ENCODE measurements around the gene CTXN2.

CTXN2 gene

DNA sequence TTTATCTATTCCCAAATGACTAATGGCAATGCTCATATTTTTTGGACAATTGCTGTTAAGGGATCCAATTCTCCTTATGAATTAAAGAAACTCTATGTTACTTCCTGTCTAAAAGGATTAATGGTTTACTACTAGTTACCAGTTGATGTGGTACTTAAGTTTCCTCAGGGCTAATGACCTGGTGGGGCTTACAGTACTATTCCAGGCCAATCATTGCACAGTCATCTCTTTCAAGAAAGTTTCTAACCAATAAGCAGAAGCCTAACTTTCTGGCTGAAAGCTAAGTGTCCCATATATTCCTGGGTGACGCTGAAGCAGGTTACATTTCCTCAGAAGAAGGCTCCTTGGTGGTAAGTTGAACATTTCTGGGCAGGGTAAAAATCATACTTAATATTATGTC is 14.5 kb downstream of the CTXN2 start, which contains the start of gene SLC12A1:
Gene SLC12A1 (plus strand): TSS at position 322 of the 400 bp plus-strand sequence. CDS start 1,418 bp downstream, outside the sequence.
- no peaks in the 10 kb centered on the region for H3K36me3 ChIP-seq (ENCODE audit: control insufficient read depth in 4 of 4, insufficient read depth in 4 of 4, low read length in 3 of 4)
- ChIA-PET CTCF (no interaction called here), POLR2A (no interaction called here)
- H3K27ac ChIP-seq (ENCODE audit: insufficient read depth in 1 of 2, low read depth in 1 of 2, low read length in 2 of 2, poor library complexity in 1 of 2, severe bottlenecking in 2 of 2), result no peak within 1 kb of the TSS
- WGBS (ENCODE audit: insufficient coverage), result no CpG with 5 or more reads among the region's 1 CpG
- no peaks in the 10 kb centered on the region for H3K4me1 ChIP-seq (ENCODE audit: control extremely low read depth in 1 of 4, control insufficient read depth in 4 of 4, insufficient read depth in 4 of 4, low read length in 3 of 4)
- no peak within 1 kb of the TSS for H3K4me3 ChIP-seq (ENCODE audit: control insufficient read depth in 1 of 7, extremely low read depth in 1 of 7, insufficient read depth in 4 of 7, low read depth in 2 of 7, low read length in 6 of 7)
- no peak for DNase-seq
- no peaks in the 10 kb centered on the region for H3K9me3 ChIP-seq (ENCODE audit: control extremely low read depth in 1 of 5, control insufficient read depth in 4 of 5, insufficient read depth in 2 of 5, low read depth in 1 of 5, low read length in 4 of 5)
- peaks cover 0 to 7% (median 0%) of the 10 kb centered on the region in 5 experiments for H3K27me3 ChIP-seq (replicated peaks in 2 of 5; ENCODE audit: control insufficient read depth in 4 of 5, insufficient read depth in 5 of 5, low read length in 4 of 5)

DNA sequence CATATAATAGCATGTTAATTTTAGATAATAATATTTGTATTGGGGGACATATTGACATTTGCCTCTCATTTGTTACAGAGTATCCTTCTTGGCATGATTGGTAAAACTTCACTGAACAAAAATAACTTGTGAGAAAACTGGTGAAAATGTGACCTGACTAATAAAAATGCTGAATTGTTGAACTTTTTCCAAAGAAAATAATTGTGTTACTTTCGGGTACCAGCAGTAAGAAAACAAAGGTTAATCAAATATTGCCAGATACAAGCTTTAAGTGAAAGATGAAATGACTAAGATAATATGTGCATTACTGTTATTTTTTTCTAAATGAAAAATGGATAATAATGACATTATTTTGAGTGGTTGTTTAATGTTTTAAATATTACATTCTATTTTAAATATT is 29.8 kb downstream of the CTXN2 start:
- no peak for DNase-seq
- Histone ChIP-seq H3K27ac (ENCODE audit: insufficient read depth in 1 of 2, low read depth in 1 of 2, low read length in 2 of 2, poor library complexity in 1 of 2, severe bottlenecking in 2 of 2) (no peak overlapping the region), H3K27me3 (replicated peaks in 2 of 5; ENCODE audit: control insufficient read depth in 4 of 5, insufficient read depth in 5 of 5, low read length in 4 of 5) (peaks cover 0 to 13% (median 2%) of the 10 kb centered on the region in 5 experiments), H3K36me3 (ENCODE audit: control insufficient read depth in 4 of 4, insufficient read depth in 4 of 4, low read length in 3 of 4) (no peaks in the 10 kb centered on the region), H3K4me3 (ENCODE audit: control insufficient read depth in 1 of 7, extremely low read depth in 1 of 7, insufficient read depth in 4 of 7, low read depth in 2 of 7, low read length in 6 of 7) (no peak overlapping the region), H3K9me3 (ENCODE audit: control extremely low read depth in 1 of 5, control insufficient read depth in 4 of 5, insufficient read depth in 2 of 5, low read depth in 1 of 5, low read length in 4 of 5) (no peaks in the 10 kb centered on the region), H3K4me1 (ENCODE audit: control extremely low read depth in 1 of 4, control insufficient read depth in 4 of 4, insufficient read depth in 4 of 4, low read length in 3 of 4) (no peaks in the 10 kb centered on the region)
- ChIA-PET POLR2A (no interaction called here), CTCF (interaction anchor here (1.2 kb wide), 1 partner anchor 30 kb away, joined by 3 read pairs; no protein-coding TSS in a partner anchor)
- WGBS (ENCODE audit: insufficient coverage), result no CpG with 5 or more reads among the region's 1 CpG

DNA sequence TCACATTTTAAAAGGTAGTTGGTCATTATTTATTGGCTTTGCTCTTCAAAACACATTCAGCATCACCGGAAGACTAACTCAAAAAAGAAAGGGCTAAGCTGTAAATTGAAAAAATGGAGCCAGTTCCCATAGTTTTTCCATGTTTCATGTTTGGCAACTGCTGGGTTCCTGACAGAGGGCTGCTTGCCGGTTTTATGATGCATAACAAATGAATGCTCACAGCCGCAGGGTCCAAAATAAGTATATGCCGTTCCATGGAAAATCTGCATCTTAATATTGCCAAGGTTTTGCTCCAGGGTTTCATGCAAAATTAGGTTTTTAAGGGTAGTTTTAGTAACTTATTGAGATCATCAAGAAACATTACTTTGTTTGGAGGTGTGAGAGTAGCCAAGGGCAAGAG is 30.4 kb downstream of the CTXN2 start:
- Histone ChIP-seq H3K27ac (ENCODE audit: insufficient read depth in 1 of 2, low read depth in 1 of 2, low read length in 2 of 2, poor library complexity in 1 of 2, severe bottlenecking in 2 of 2) (no peak overlapping the region), H3K4me3 (ENCODE audit: control insufficient read depth in 1 of 7, extremely low read depth in 1 of 7, insufficient read depth in 4 of 7, low read depth in 2 of 7, low read length in 6 of 7) (no peak overlapping the region), H3K4me1 (ENCODE audit: control extremely low read depth in 1 of 4, control insufficient read depth in 4 of 4, insufficient read depth in 4 of 4, low read length in 3 of 4) (no peaks in the 10 kb centered on the region), H3K27me3 (replicated peaks in 2 of 5; ENCODE audit: control insufficient read depth in 4 of 5, insufficient read depth in 5 of 5, low read length in 4 of 5) (peaks cover 0 to 13% (median 2%) of the 10 kb centered on the region in 5 experiments), H3K36me3 (ENCODE audit: control insufficient read depth in 4 of 4, insufficient read depth in 4 of 4, low read length in 3 of 4) (no peaks in the 10 kb centered on the region), H3K9me3 (ENCODE audit: control extremely low read depth in 1 of 5, control insufficient read depth in 4 of 5, insufficient read depth in 2 of 5, low read depth in 1 of 5, low read length in 4 of 5) (no peaks in the 10 kb centered on the region)
- 94% methylated on average over 4 of the region's 4 CpGs for WGBS (ENCODE audit: insufficient coverage)
- ChIA-PET POLR2A (no interaction called here), CTCF (no interaction called here)
- no peak for DNase-seq

DNA sequence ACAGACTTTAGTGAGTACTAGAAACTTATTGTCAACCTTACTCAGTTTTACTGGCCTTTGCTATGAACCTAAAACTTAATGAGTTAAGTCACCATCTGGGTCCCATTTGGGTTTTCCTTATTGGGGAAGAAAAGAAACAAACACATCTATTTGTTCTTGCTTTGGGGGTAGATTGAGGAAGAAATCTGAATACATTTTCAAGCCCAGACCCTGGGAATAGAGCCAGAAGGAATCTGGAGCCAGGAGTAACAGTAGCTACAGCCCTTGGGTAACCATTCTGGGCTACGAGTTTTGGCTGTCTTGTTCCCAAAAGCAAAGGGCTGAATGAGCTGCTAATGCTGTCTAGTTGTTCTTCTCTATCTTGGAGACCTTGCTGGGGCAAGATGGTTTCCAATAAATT is 31.2 kb downstream of the CTXN2 start:
- no peaks in the 10 kb centered on the region for H3K36me3 ChIP-seq (ENCODE audit: control insufficient read depth in 4 of 4, insufficient read depth in 4 of 4, low read length in 3 of 4)
- no peaks in the 10 kb centered on the region for H3K9me3 ChIP-seq (ENCODE audit: control extremely low read depth in 1 of 5, control insufficient read depth in 4 of 5, insufficient read depth in 2 of 5, low read depth in 1 of 5, low read length in 4 of 5)
- H3K27ac ChIP-seq (ENCODE audit: insufficient read depth in 1 of 2, low read depth in 1 of 2, low read length in 2 of 2, poor library complexity in 1 of 2, severe bottlenecking in 2 of 2), result no peak overlapping the region
- POLR2A ChIA-PET, result no interaction called here
- H3K4me3 ChIP-seq (ENCODE audit: control insufficient read depth in 1 of 7, extremely low read depth in 1 of 7, insufficient read depth in 4 of 7, low read depth in 2 of 7, low read length in 6 of 7), result no peak overlapping the region
- peaks cover 0 to 13% (median 2%) of the 10 kb centered on the region in 5 experiments for H3K27me3 ChIP-seq (replicated peaks in 2 of 5; ENCODE audit: control insufficient read depth in 4 of 5, insufficient read depth in 5 of 5, low read length in 4 of 5)
- CTCF ChIA-PET, result no interaction called here
- WGBS (ENCODE audit: insufficient coverage), result no CpG with 5 or more reads among the region's 1 CpG
- DNase-seq, result no peak
- no peaks in the 10 kb centered on the region for H3K4me1 ChIP-seq (ENCODE audit: control extremely low read depth in 1 of 4, control insufficient read depth in 4 of 4, insufficient read depth in 4 of 4, low read length in 3 of 4)

DNA sequence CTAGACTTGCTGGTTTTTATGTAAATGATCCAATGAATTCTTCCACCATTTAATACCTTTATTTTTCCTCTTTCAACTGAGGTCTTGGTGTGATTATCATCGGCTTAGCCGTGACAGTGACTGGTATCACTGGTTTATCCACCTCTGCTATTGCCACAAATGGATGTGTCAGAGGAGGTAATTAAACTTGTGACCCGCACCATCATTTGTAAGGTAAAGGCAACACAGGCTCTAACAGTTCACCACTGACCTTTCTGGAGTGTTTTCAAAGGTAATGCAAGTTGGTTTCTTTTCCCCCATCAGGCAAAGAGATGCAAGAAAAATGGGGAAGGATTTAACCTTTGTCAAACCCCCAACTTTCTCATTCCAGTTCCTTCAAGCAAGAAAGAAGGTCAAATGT is 34.3 kb downstream of the CTXN2 start:
- Histone ChIP-seq H3K9me3 (ENCODE audit: control extremely low read depth in 1 of 5, control insufficient read depth in 4 of 5, insufficient read depth in 2 of 5, low read depth in 1 of 5, low read length in 4 of 5) (no peaks in the 10 kb centered on the region), H3K4me1 (ENCODE audit: control extremely low read depth in 1 of 4, control insufficient read depth in 4 of 4, insufficient read depth in 4 of 4, low read length in 3 of 4) (no peaks in the 10 kb centered on the region), H3K36me3 (ENCODE audit: control insufficient read depth in 4 of 4, insufficient read depth in 4 of 4, low read length in 3 of 4) (no peaks in the 10 kb centered on the region), H3K4me3 (ENCODE audit: control insufficient read depth in 1 of 7, extremely low read depth in 1 of 7, insufficient read depth in 4 of 7, low read depth in 2 of 7, low read length in 6 of 7) (no peak overlapping the region), H3K27ac (ENCODE audit: insufficient read depth in 1 of 2, low read depth in 1 of 2, low read length in 2 of 2, poor library complexity in 1 of 2, severe bottlenecking in 2 of 2) (no peak overlapping the region), H3K27me3 (replicated peaks in 2 of 5; ENCODE audit: control insufficient read depth in 4 of 5, insufficient read depth in 5 of 5, low read length in 4 of 5) (peaks cover 0 to 13% (median 2%) of the 10 kb centered on the region in 5 experiments)
- CTCF ChIA-PET, result no interaction called here
- POLR2A ChIA-PET, result no interaction called here
- DNase-seq, result no peak
- WGBS (ENCODE audit: insufficient coverage), result 100% methylated on average over 2 of the region's 3 CpGs

DNA sequence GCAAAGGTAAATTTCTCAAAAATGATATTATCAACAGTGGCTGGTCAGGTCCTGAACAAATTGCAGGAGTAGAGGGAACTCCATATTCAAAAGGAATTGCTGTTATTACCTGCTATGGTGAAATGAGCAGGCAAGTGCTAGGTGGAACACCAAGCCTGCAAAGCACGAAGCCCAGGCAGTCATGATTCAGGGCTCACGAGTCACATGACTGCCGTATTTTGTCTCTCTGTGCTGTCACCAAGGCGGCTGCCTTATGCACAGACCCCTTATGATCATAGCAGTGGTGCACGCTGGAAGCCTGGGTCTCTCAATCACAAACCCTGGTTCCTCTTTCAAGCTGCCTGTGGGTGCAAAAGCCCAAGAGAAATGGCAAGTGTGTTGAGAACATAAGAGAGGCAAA is 39.0 kb downstream of the CTXN2 start:
- CTCF ChIA-PET, result no interaction called here
- 100% methylated on average over 4 of the region's 5 CpGs for WGBS (ENCODE audit: insufficient coverage)
- POLR2A ChIA-PET, result no interaction called here

DNA sequence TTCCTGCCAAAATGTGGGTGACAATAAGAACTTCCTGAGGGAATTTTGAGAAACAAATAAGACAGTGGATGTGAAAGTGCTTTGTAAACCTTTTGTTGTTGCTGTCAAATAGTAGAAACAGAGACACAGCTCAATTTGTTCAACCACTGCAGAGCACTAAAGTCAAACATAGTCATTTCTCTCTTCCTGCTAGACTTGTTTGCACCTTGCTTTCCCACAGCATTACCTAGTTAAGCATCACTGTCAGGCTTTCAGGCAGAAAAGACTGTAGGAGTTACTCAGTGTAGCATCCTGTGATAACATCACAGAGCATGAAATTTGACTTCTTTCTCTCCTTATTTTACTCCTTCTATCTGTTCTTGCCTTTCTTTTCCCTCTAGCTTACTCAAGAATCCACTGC is 41.8 kb downstream of the CTXN2 start:
- DNase-seq, result no peak
- Histone ChIP-seq H3K27ac (ENCODE audit: insufficient read depth in 1 of 2, low read depth in 1 of 2, low read length in 2 of 2, poor library complexity in 1 of 2, severe bottlenecking in 2 of 2) (no peak overlapping the region), H3K36me3 (ENCODE audit: control insufficient read depth in 4 of 4, insufficient read depth in 4 of 4, low read length in 3 of 4) (no peaks in the 10 kb centered on the region), H3K27me3 (replicated peaks in 2 of 5; ENCODE audit: control insufficient read depth in 4 of 5, insufficient read depth in 5 of 5, low read length in 4 of 5) (no peaks in the 10 kb centered on the region), H3K4me1 (ENCODE audit: control extremely low read depth in 1 of 4, control insufficient read depth in 4 of 4, insufficient read depth in 4 of 4, low read length in 3 of 4) (no peaks in the 10 kb centered on the region), H3K4me3 (ENCODE audit: control insufficient read depth in 1 of 7, extremely low read depth in 1 of 7, insufficient read depth in 4 of 7, low read depth in 2 of 7, low read length in 6 of 7) (no peak overlapping the region), H3K9me3 (ENCODE audit: control extremely low read depth in 1 of 5, control insufficient read depth in 4 of 5, insufficient read depth in 2 of 5, low read depth in 1 of 5, low read length in 4 of 5) (no peaks in the 10 kb centered on the region)
- CTCF ChIA-PET, result no interaction called here
- POLR2A ChIA-PET, result no interaction called here

More for the DNA sequence above, 39.0 kb downstream of the CTXN2 start:
- DNase-seq, result no peak
- peaks cover 0 to 5% (median 0%) of the 10 kb centered on the region in 5 experiments for H3K27me3 ChIP-seq (replicated peaks in 2 of 5; ENCODE audit: control insufficient read depth in 4 of 5, insufficient read depth in 5 of 5, low read length in 4 of 5)
- H3K4me3 ChIP-seq (ENCODE audit: control insufficient read depth in 1 of 7, extremely low read depth in 1 of 7, insufficient read depth in 4 of 7, low read depth in 2 of 7, low read length in 6 of 7), result no peak overlapping the region
- H3K4me1 ChIP-seq (ENCODE audit: control extremely low read depth in 1 of 4, control insufficient read depth in 4 of 4, insufficient read depth in 4 of 4, low read length in 3 of 4), result no peaks in the 10 kb centered on the region
- H3K27ac ChIP-seq (ENCODE audit: insufficient read depth in 1 of 2, low read depth in 1 of 2, low read length in 2 of 2, poor library complexity in 1 of 2, severe bottlenecking in 2 of 2), result no peak overlapping the region
- no peaks in the 10 kb centered on the region for H3K9me3 ChIP-seq (ENCODE audit: control extremely low read depth in 1 of 5, control insufficient read depth in 4 of 5, insufficient read depth in 2 of 5, low read depth in 1 of 5, low read length in 4 of 5)
- H3K36me3 ChIP-seq (ENCODE audit: control insufficient read depth in 4 of 4, insufficient read depth in 4 of 4, low read length in 3 of 4), result no peaks in the 10 kb centered on the region
